Muscle of leg (tissue), 11 donors: ENCODE data around the gene GRIN2A. TPM values are rescaled to one million over a fixed set of nuclear protein-coding genes. Genes with fewer than 3 reads are reported as not detected.

Experiments used
- DNase-seq: peaks from one replicate; pipeline ENCODE4 v3.0.0; 2013
- H3K27ac ChIP-seq: one replicate; pipeline ENCODE4 v1.5.1; 2013; ENCODE audit warnings: mild to moderate bottlenecking, low read length, control low read depth
- H3K27me3 ChIP-seq: one replicate; pipeline ENCODE4 v1.6.1; 2013; ENCODE audit warnings: low read length; ENCODE audit not compliant: control insufficient read depth, insufficient read depth
- H3K36me3 ChIP-seq: one replicate; pipeline ENCODE4 v1.6.1; 2013; ENCODE audit warnings: low read length; ENCODE audit not compliant: control insufficient read depth, insufficient read depth
- H3K4me1 ChIP-seq: one replicate; pipeline ENCODE4 v1.6.1; 2013; ENCODE audit warnings: low read length; ENCODE audit not compliant: control insufficient read depth, insufficient read depth
- H3K4me3 ChIP-seq: one replicate; pipeline ENCODE4 v1.5.1; 2013; ENCODE audit warnings: low read length, control low read depth
- H3K9me3 ChIP-seq: replicated peaks from 2 replicates; pipeline ENCODE4 v1.6.1; 2013; ENCODE audit warnings: low read depth, low read length; ENCODE audit not compliant: control insufficient read depth
- WGBS: methylation state at CpG from one replicate; pipeline ENCODE4 v1.1.5; 2013; ENCODE audit warnings: missing lambda C conversion rate; ENCODE audit not compliant: insufficient coverage; 5-methylcytosine and 5-hydroxymethylcytosine counted together
- polyA plus RNA-seq, 8 donors: library from polyadenylated mRNA; unstranded; fragments of 120-200 nt; gene quantifications; one replicate each; pipeline versions ENCODE4 v1.2.1 to v1.2.3, GENCODE V29; 2013; ENCODE audit warnings: inconsistent platforms in 1 of 8, low replicate concordance in 1 of 8; ENCODE audit not compliant: insufficient read length in 8 of 8, insufficient read depth in 1 of 8
- total RNA-seq: library from RNA; stranded (reverse); fragments of 120-200 nt; gene quantifications from one replicate; pipeline ENCODE4 v1.2.4, GENCODE V29; 2013

The GRIN2A gene
- total and polyA plus RNA-seq, 9 donors, result 0.18 to 0.75 (median 0.35) TPM

DNA sequence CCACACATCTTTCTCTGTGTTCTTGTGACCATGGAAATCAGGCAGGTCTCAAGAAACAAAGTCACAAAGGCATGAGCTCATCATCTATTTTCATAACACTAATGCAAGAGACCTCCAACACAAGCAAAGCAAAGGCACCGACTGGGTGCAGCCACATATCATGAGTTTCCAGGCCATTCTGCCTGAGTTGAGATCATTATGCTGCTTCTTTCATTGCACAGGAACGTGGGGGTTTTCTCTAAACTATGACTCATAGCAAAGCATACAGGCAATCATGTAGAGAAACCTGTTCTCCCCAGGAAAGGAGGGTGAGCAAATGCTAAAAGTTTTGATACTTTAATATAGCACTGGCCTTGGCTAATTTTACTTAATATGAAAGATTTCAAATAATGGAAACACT is 60.7 kb downstream of the GRIN2A start:
- no peaks in the 10 kb centered on the region for H3K36me3 ChIP-seq
- DNase-seq, result no peak
- H3K27ac ChIP-seq, result no peak overlapping the region
- H3K4me3 ChIP-seq, result no peak overlapping the region
- WGBS, result 27% methylated on average over 2 of the region's 2 CpGs
- no peaks in the 10 kb centered on the region for H3K9me3 ChIP-seq
- H3K4me1 ChIP-seq, result peaks cover 4% of the 10 kb centered on the region
- no peaks in the 10 kb centered on the region for H3K27me3 ChIP-seq

DNA sequence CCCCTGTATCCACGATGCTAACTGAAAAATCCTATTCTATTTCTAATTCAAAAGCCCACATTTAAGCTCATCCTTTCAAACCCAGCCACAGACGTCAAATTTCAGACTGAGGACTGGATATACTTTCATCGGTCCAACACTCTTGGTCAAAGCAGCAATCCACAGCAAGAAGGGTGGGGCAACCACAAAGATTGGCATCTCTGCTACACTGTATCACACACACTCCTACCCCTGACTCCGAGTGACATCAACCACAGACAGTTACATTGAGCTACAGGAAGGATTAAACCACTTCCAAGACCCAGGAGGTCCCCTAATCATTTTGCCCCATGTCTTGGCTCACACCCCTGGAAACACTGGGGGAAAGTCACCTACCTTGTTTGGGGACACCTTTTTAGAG is 61.3 kb downstream of the GRIN2A start:
- Histone ChIP-seq H3K36me3 (no peaks in the 10 kb centered on the region), H3K9me3 (no peaks in the 10 kb centered on the region), H3K27ac (no peak overlapping the region), H3K27me3 (no peaks in the 10 kb centered on the region), H3K4me1 (peaks cover 4% of the 10 kb centered on the region), H3K4me3 (no peak overlapping the region)
- no peak for DNase-seq
- WGBS, result 75% methylated on average over 3 of the region's 4 CpGs

DNA sequence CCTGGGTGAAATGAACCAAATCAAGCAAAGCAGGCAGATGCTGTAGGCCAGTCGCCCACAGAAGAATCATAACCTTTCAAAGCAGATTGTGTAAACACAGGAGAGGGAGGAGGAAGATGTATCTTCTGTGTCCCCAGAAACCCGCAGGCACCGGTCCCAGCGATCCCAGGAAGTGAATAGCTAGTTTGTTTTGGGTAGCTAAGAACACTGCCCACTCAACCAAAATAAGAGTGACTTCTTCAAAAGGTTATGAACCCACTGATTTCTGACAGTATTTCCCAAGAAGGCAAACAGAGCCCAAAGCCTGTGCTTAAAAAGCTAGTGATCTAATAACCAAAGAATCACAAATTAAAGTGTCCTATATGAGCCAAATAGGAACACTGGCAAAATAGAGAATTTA is 67.8 kb downstream of the GRIN2A start:
- DNase-seq, result no peak
- H3K4me1 ChIP-seq, result no peaks in the 10 kb centered on the region
- no peak overlapping the region for H3K27ac ChIP-seq
- no peaks in the 10 kb centered on the region for H3K27me3 ChIP-seq
- no peak overlapping the region for H3K4me3 ChIP-seq
- no CpG with 5 or more reads among the region's 4 CpGs for WGBS
- H3K9me3 ChIP-seq, result no peaks in the 10 kb centered on the region
- no peaks in the 10 kb centered on the region for H3K36me3 ChIP-seq

DNA sequence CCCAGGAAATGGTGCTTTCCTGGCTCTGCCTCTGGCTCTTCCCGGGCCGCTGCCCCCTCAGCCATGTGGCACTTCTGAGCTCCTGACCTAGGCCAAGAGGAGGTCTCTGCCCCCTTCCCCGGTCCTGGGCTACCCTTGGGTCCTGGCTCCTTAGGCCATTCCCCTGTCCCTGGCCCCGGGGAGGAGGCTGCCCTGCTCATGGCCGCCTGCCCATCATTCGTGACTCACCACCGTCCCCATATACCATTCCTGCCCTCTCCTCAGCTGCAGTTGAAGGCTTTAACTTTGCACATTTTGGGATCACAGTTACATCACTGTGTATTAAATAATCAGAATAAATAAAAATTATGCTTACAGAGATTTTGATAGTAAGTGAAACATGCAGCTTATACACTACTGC is 69.0 kb downstream of the GRIN2A start:
- 83% methylated on average over 4 of the region's 7 CpGs for WGBS
- no peaks in the 10 kb centered on the region for H3K36me3 ChIP-seq
- no peak for DNase-seq
- no peak overlapping the region for H3K27ac ChIP-seq
- no peaks in the 10 kb centered on the region for H3K27me3 ChIP-seq
- no peaks in the 10 kb centered on the region for H3K4me1 ChIP-seq
- no peak overlapping the region for H3K4me3 ChIP-seq
- no peaks in the 10 kb centered on the region for H3K9me3 ChIP-seq

DNA sequence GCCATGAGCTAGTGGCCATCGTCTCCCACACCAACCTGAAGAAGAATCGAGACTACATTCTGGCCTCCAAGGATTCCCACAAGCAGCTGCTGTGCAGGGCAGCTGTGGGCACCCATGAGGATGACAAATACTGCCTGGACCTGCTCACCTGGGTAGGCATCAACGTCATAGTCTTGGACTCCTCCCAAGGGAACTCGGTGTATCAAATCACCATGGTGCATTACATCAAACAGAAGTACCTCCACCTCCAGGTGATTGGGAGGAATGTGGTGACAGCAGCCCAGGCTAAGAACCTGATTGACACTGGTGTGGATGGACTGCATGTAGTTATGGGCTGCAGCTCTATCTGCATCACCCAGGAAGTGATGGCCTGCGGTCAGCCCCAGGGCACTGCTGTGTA is 70.2 kb downstream of the GRIN2A start:
- Histone ChIP-seq H3K36me3 (no peaks in the 10 kb centered on the region), H3K27ac (no peak overlapping the region), H3K4me3 (no peak overlapping the region), H3K9me3 (no peaks in the 10 kb centered on the region), H3K27me3 (no peaks in the 10 kb centered on the region), H3K4me1 (no peaks in the 10 kb centered on the region)
- no peak for DNase-seq
- 95% methylated on average over 3 of the region's 5 CpGs for WGBS

DNA sequence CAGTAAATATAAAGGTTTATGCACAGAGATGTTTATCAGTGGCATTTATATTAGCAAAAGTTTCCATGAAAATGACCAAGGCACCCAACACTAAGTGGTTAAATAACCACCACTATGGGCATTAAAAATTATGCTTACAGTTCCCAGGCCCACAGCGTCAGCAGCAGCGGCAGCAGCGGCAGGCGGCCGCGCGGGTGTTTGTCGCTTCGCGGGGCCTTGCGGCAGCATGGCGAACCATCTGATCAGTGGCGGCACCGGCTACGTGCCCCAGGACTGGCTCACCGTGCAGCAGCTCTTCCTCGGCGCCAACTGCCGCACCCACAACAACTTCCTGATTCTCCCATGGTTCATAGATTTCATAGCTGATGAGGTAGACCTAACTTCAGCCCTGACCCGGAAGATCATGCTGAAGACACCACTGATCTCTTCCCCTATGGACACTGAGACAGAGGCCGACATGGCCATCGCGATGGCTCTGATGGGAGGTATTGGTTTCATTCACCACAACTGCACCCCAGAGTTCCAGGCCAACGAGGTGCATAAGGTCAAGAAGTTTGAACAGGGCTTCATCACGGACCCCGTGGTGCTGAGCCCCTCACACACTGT is 71.0 kb downstream of the GRIN2A start:
- no peak for DNase-seq
- no peak overlapping the region for H3K4me3 ChIP-seq
- no peak overlapping the region for H3K27ac ChIP-seq
- H3K27me3 ChIP-seq, result no peaks in the 10 kb centered on the region
- H3K36me3 ChIP-seq, result no peaks in the 10 kb centered on the region
- no peaks in the 10 kb centered on the region for H3K9me3 ChIP-seq
- H3K4me1 ChIP-seq, result no peaks in the 10 kb centered on the region
- 96% methylated on average over 21 of the region's 26 CpGs for WGBS

DNA sequence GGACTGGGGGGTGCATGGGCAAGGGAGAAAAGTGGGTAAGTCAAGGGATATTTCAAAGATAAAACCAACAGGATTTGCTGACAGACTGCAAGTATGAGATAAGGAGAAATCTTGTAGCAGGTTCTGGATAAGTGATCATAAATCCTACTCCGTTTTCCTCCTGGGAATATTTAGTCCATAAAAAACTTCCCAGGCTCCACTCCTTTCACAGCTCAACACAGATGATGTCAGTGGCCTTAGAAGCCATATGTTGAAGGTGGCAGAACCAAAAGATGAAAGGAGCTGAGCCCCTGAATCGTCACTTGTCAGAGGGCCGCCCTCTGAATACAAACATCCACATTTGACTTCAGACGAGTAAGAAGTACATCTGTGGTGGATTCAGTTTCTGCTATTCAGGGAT is 71.7 kb downstream of the GRIN2A start:
- Histone ChIP-seq H3K4me3 (no peak overlapping the region), H3K36me3 (no peaks in the 10 kb centered on the region), H3K9me3 (no peaks in the 10 kb centered on the region), H3K27ac (no peak overlapping the region), H3K4me1 (no peaks in the 10 kb centered on the region), H3K27me3 (no peaks in the 10 kb centered on the region)
- DNase-seq, result no peak
- no CpG with 5 or more reads among the region's 4 CpGs for WGBS

DNA sequence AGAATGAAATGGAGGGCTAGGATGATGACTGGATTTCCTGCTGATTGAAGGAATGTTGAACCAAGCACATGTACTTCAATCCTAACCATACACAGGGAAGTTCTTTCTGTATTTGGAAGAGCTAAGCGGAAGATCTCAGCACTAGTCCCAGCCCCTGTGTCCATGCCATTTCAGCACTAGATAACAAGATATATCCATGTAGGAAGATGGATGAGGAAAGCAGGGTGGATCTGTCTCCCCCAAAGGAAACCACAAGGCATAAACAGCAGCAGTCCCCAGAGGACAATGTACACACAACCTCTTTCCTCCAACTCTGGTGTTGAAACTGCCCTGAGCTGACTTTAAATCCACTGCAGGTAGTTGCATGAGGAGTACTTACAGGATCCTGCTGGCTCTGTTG is 75.1 kb downstream of the GRIN2A start:
- WGBS, result no CpG with 5 or more reads among the region's 1 CpG
- no peaks in the 10 kb centered on the region for H3K36me3 ChIP-seq
- H3K4me3 ChIP-seq, result no peak overlapping the region
- no peak for DNase-seq
- H3K27me3 ChIP-seq, result no peaks in the 10 kb centered on the region
- no peak overlapping the region for H3K27ac ChIP-seq
- H3K4me1 ChIP-seq, result no peaks in the 10 kb centered on the region
- H3K9me3 ChIP-seq, result no peaks in the 10 kb centered on the region

DNA sequence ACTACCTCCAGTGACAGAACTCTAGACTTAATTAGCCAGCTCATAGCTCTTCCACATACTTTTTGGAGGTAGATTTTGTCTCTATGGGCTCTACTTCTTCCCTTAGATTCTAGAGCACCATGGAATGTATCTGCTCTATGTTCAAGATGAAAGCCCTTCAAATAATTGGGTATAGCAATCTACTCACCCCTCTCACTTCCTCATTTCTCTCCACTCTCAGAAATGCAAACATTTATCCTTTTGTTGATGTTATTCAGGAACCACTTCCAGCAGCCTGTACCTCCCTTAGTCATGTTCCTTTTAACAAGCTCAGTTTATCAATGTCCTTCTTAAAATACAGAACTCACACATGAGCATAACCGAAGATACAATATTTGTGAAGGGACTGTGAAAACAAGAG is 78.5 kb downstream of the GRIN2A start:
- H3K9me3 ChIP-seq, result no peaks in the 10 kb centered on the region
- no peak overlapping the region for H3K4me3 ChIP-seq
- WGBS, result no CpG with 5 or more reads among the region's 1 CpG
- no peak for DNase-seq
- no peaks in the 10 kb centered on the region for H3K4me1 ChIP-seq
- no peaks in the 10 kb centered on the region for H3K36me3 ChIP-seq
- H3K27me3 ChIP-seq, result no peaks in the 10 kb centered on the region
- no peak overlapping the region for H3K27ac ChIP-seq

DNA sequence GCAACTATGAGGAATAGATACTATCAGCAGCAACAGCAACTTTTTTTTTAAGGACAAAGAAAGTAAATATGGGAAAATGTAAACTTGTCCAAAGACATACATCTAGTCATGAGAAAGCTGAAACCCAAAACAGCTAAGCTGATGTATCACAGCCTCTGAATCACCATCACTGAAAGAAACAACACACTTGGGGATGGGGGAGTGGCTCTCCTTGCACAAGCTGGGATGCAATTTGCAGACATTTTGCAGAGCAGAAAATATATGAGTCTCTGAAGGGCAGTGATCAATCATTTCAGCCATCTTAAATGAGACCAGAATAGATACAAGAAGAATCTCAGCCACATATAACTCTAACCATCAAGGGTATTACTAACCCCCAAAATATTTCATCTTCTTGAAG is 79.1 kb downstream of the GRIN2A start:
- Histone ChIP-seq H3K27ac (no peak overlapping the region), H3K4me3 (no peak overlapping the region), H3K27me3 (no peaks in the 10 kb centered on the region), H3K9me3 (no peaks in the 10 kb centered on the region), H3K36me3 (no peaks in the 10 kb centered on the region), H3K4me1 (no peaks in the 10 kb centered on the region)
- DNase-seq, result no peak

DNA sequence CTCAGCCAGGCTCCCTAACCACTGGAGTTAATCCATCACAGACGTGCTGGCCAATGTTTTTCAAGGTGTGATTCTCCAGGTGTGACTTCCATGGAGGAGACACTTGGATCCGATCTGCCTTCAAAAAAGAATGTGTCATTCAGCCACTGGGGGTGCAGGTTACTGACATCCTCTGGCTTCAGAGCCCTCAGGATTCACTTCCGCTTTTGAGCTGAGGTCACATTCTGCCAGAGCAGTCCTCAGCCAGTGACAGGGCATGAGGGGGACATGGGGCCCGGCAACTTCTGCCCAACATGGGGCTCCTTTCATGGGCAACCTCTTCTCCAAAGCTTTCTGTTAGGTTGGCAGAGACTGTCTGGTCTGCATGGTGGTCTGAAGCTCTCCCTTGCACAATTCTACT is 81.4 kb downstream of the GRIN2A start:
- Histone ChIP-seq H3K4me3 (no peak overlapping the region), H3K4me1 (no peaks in the 10 kb centered on the region), H3K27ac (no peak overlapping the region), H3K27me3 (no peaks in the 10 kb centered on the region), H3K9me3 (no peaks in the 10 kb centered on the region), H3K36me3 (no peaks in the 10 kb centered on the region)
- WGBS, result 37% methylated on average over 4 of the region's 4 CpGs
- DNase-seq, result no peak
